ENCODE data around the gene AMPD3.

AMPD3 gene

DNA sequence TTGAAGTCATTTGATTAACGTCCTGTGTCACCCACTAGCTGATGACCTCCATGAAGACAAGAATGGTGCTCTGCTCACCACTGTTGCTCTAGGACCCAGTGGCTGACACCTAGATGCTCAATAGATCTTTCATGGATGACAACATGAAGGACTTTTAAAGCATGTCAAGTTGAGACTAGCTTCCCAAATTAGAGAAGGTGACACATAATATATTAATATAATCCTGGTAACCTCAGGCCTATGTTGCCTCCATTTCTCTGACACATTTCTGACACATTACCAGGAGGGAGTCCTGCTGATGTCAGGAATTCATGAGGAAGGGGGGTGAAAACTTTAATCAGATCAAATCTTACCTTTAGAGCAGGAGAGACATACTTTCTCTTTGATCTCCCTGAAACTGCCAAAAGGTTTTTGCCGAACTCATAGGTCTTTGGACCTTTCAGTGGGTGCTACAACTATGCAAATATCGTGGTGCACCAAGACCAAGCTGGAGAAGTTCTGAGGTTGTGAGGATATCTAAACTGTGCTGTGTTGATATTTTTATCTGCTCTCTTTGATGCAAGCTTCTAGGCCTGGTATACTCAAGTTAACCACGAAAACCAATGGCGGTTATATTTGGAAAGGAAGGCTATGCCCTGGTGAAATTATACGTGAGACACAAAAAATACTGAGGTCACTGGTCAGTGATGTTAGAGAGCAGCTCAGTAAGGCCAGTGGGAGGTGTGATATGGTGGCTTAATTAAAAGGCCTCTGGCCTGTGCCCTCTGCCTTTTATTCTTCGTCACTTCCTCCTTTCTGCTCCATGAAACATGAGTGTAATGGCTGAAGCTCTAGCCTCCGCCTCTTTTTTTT lies 13.2 kb upstream of the AMPD3 start:
- no peak overlapping the region for H2AFZ ChIP-seq (ENCODE audit: low read length)
- peak overlapping the region; percentile 44; the same call in 1 of the 2 replicates for H3K27ac ChIP-seq (ENCODE audit: low read length)
- peaks cover 6% of the 10 kb centered on the region for H3F3A ChIP-seq (ENCODE audit: insufficient read depth, low read length)
- no peaks in the 10 kb centered on the region for H3K9me2 ChIP-seq (replicated peaks; ENCODE audit: insufficient read depth, low read length)
- H3K9ac ChIP-seq (ENCODE audit: low read length) = no peak overlapping the region
- H3K27me3 ChIP-seq (replicated peaks; ENCODE audit: insufficient read depth, low read length) = peaks cover 58% of the 10 kb centered on the region
- no peaks in the 10 kb centered on the region for H3K36me3 ChIP-seq (replicated peaks; ENCODE audit: insufficient read depth, low read length)
- no peak for TF ChIP-seq CTCF (IDR thresholded peaks at IDR 0.05; ENCODE audit: low read length)
- TF ChIP-seq EZH2 (optimal IDR thresholded peaks at IDR 0.05; ENCODE audit: low read depth, low read length) = no peak
- no peak for TF ChIP-seq EZH2phosphoT487 (IDR thresholded peaks at IDR 0.05; ENCODE audit: low read length)
- 0 out of 2 replicates have a peak overlapping the region, but pooled peaks have one; percentile 2 for H3K4me3 ChIP-seq (ENCODE audit: low read length)
- no peaks in the 10 kb centered on the region for H4K20me1 ChIP-seq (ENCODE audit: insufficient read depth, low read length)
- peak; percentile 95 for DNase-seq
- H3K4me1 ChIP-seq (ENCODE audit: low read length) = peaks cover 7% of the 10 kb centered on the region
- no peaks in the 10 kb centered on the region for H3K9me3 ChIP-seq (replicated peaks; ENCODE audit: insufficient read depth, low read length)
- H3K79me2 ChIP-seq (ENCODE audit: low read length) = no peaks in the 10 kb centered on the region
- peak overlapping the region; percentile 41; the same call in 1 of the 2 replicates for H3K4me2 ChIP-seq (ENCODE audit: low read depth, low read length)

- Histone ChIP-seq H3K9ac (ENCODE audit: low read length) (no peak overlapping the region), H3F3A (ENCODE audit: insufficient read depth, low read length) (peaks cover 6% of the 10 kb centered on the region), H3K27ac (ENCODE audit: low read length) (no peak overlapping the region), H3K4me2 (ENCODE audit: low read depth, low read length) (no peak overlapping the region), H3K27me3 (replicated peaks; ENCODE audit: insufficient read depth, low read length) (peaks cover 60% of the 10 kb centered on the region), H3K4me1 (ENCODE audit: low read length) (peaks cover 7% of the 10 kb centered on the region), H2AFZ (ENCODE audit: low read length) (no peak overlapping the region), H3K9me2 (replicated peaks; ENCODE audit: insufficient read depth, low read length) (no peaks in the 10 kb centered on the region), H4K20me1 (ENCODE audit: insufficient read depth, low read length) (no peaks in the 10 kb centered on the region), H3K79me2 (ENCODE audit: low read length) (no peaks in the 10 kb centered on the region), H3K36me3 (replicated peaks; ENCODE audit: insufficient read depth, low read length) (no peaks in the 10 kb centered on the region), H3K9me3 (replicated peaks; ENCODE audit: insufficient read depth, low read length) (no peaks in the 10 kb centered on the region), H3K4me3 (ENCODE audit: low read length) (no peak overlapping the region)
- TF ChIP-seq CTCF (IDR thresholded peaks at IDR 0.05; ENCODE audit: low read length) = no peak
- TF ChIP-seq EZH2phosphoT487 (IDR thresholded peaks at IDR 0.05; ENCODE audit: low read length) = no peak
- no peak for TF ChIP-seq EZH2 (optimal IDR thresholded peaks at IDR 0.05; ENCODE audit: low read depth, low read length)
- no peak for DNase-seq
These were observed 11.9 kb upstream of the AMPD3 start for GRCh38 chr11:10443152-10443551.

DNA sequence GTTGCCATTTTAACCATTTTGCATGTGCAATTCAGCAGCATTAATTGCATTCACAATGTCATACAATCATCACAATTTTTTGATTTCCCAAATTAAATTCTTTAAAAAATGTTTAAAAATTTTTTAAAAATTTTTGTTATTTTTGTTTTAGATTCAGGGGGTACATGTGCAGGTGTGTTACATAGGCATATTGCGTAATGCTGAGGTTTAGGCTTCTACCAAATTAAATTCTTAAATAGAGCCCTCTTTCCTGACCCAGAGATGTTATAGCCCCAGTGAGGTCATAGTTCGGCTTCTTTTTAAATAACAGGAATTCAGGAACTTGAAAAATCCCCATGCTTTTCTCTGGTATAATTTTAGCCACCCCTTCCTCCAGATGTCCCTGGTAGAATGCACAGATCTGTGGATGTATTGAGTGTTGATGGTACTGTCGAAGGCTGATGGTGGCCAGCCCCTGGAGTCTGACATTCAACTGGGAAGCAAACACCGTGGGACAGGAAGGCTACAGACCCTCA lies 11.3 kb upstream of the AMPD3 start:
- H3K4me2 ChIP-seq (ENCODE audit: low read depth, low read length) = no peak overlapping the region
- no peak overlapping the region for H2AFZ ChIP-seq (ENCODE audit: low read length)
- no peak overlapping the region for H3K4me3 ChIP-seq (ENCODE audit: low read length)
- no peaks in the 10 kb centered on the region for H3K36me3 ChIP-seq (replicated peaks; ENCODE audit: insufficient read depth, low read length)
- H3K27ac ChIP-seq (ENCODE audit: low read length) = no peak overlapping the region
- no peak for TF ChIP-seq EZH2 (optimal IDR thresholded peaks at IDR 0.05; ENCODE audit: low read depth, low read length)
- no peak for TF ChIP-seq EZH2phosphoT487 (IDR thresholded peaks at IDR 0.05; ENCODE audit: low read length)
- TF ChIP-seq CTCF (IDR thresholded peaks at IDR 0.05; ENCODE audit: low read length) = no peak
- no peaks in the 10 kb centered on the region for H3K9me2 ChIP-seq (replicated peaks; ENCODE audit: insufficient read depth, low read length)
- H3K4me1 ChIP-seq (ENCODE audit: low read length) = peaks cover 7% of the 10 kb centered on the region
- no peaks in the 10 kb centered on the region for H3K79me2 ChIP-seq (ENCODE audit: low read length)
- peaks cover 6% of the 10 kb centered on the region for H3F3A ChIP-seq (ENCODE audit: insufficient read depth, low read length)
- DNase-seq = no peak
- H3K9me3 ChIP-seq (replicated peaks; ENCODE audit: insufficient read depth, low read length) = no peaks in the 10 kb centered on the region
- H4K20me1 ChIP-seq (ENCODE audit: insufficient read depth, low read length) = no peaks in the 10 kb centered on the region
- H3K9ac ChIP-seq (ENCODE audit: low read length) = no peak overlapping the region
- peaks cover 62% of the 10 kb centered on the region for H3K27me3 ChIP-seq (replicated peaks; ENCODE audit: insufficient read depth, low read length)

Measured in MM.1S (cell line).